GM10847 (cell line): ENCODE results near the gene HOXA1.

Source experiments
- POLR2A ChIP-seq: IDR thresholded peaks from 2 replicates; pipeline ENCODE4 v1.6.1; 2011; ENCODE audit not compliant: insufficient read length; ENCODE audit errors: extremely low read depth

Gene HOXA1

GRCh38 chr7:27095897-27096767, at the start of gene HOXA1:
Gene HOXA1 (minus strand): TSS chr7:27096000. CDS start chr7:27095912, 88 bp downstream.
- no peak for TF ChIP-seq POLR2A

- TF ChIP-seq POLR2A, result no peak
Measured at GRCh38 chr7:27145165-27145913, 49.5 kb upstream of the HOXA1 start.

- no peak for TF ChIP-seq POLR2A
Measured at GRCh38 chr7:27144781-27145164, 49.0 kb upstream of the HOXA1 start.

- TF ChIP-seq POLR2A, result no peak
Measured at GRCh38 chr7:27143950-27144780, 48.4 kb upstream of the HOXA1 start.

GRCh38 chr7:27143023-27143949, 47.5 kb upstream of the HOXA1 start, which contains the start of gene HOXA5:
Gene HOXA5 (minus strand): TSS chr7:27143681. CDS start chr7:27143607, 74 bp downstream.
- TF ChIP-seq POLR2A, result no peak

- TF ChIP-seq POLR2A, result no peak
Measured at GRCh38 chr7:27142580-27143022, 46.8 kb upstream of the HOXA1 start.

- TF ChIP-seq POLR2A, result no peak
Measured at GRCh38 chr7:27141923-27142579, 46.3 kb upstream of the HOXA1 start.

- no peak for TF ChIP-seq POLR2A
Measured at GRCh38 chr7:27141137-27141922, 45.5 kb upstream of the HOXA1 start.

GRCh38 chr7:27140126-27140857, 44.5 kb upstream of the HOXA1 start:
- TF ChIP-seq POLR2A, result no peak

- TF ChIP-seq POLR2A, result no peak
Measured at GRCh38 chr7:27139334-27140125, 43.7 kb upstream of the HOXA1 start.

- TF ChIP-seq POLR2A, result no peak
Measured at GRCh38 chr7:27138985-27139333, 43.2 kb upstream of the HOXA1 start.
